Measurements from ENCODE around the gene GLT8D2.

- no peak for TF ChIP-seq CTCF (IDR thresholded peaks at IDR 0.05; ENCODE audit: poor library complexity)
- no peak for TF ChIP-seq EZH2 (IDR thresholded peaks at IDR 0.05; ENCODE audit: borderline replicate concordance)
Measured at GRCh38 chr12:103964805-103965204, 85.2 kb downstream of the GLT8D2 start.
